Astrocyte (in vitro differentiated cells and primary cell): Measurements from ENCODE around the gene GPC3. TPM values are rescaled to one million over a fixed set of nuclear protein-coding genes. Genes with fewer than 3 reads are reported as not detected.
A peak's percentile ranks its signal among the peaks of the same experiment; 100 is the strongest.

Experiments used
- DNase-seq: peaks from one replicate; pipeline ENCODE4 v3.0.0-alpha.2; 2010; ENCODE audit warnings: low read depth
- FAIRE-seq: peaks from 2 replicates; lab custom pipeline; 2011; peaks lifted over from hg19 to GRCh38; lab: Jason Lieb, UNC
- H2AFZ ChIP-seq: 2 replicates; pipeline ENCODE4 v1.6.0; 2012; ENCODE audit warnings: low read depth, low read length, inconsistent platforms
- H3K27ac ChIP-seq: 2 replicates; pipeline ENCODE4 v1.5.1; 2011; ENCODE audit warnings: low read depth, low read length, inconsistent platforms
- H3K27me3 ChIP-seq: 2 replicates; pipeline ENCODE4 v1.6.0; 2011; ENCODE audit warnings: low read length, inconsistent platforms; ENCODE audit not compliant: insufficient read depth
- H3K36me3 ChIP-seq: 2 replicates; pipeline ENCODE4 v1.5.1; 2011; ENCODE audit warnings: low read length, inconsistent platforms; ENCODE audit not compliant: insufficient read depth
- H3K4me1 ChIP-seq: 2 replicates; pipeline ENCODE4 v1.5.1; 2011; ENCODE audit warnings: low read length, inconsistent platforms; ENCODE audit not compliant: insufficient read depth
- H3K4me2 ChIP-seq: 2 replicates; pipeline ENCODE4 v1.6.0; 2012; ENCODE audit warnings: low read length, inconsistent platforms
- H3K4me3 ChIP-seq: 2 replicates; pipeline ENCODE4 v1.5.1; 2011; ENCODE audit warnings: low read depth, mild to moderate bottlenecking, low read length, inconsistent platforms; ENCODE audit not compliant: insufficient read depth
- H3K79me2 ChIP-seq: 2 replicates; pipeline ENCODE4 v1.6.0; 2012; ENCODE audit warnings: mild to moderate bottlenecking, low read length, inconsistent platforms; ENCODE audit not compliant: insufficient read depth
- H3K9ac ChIP-seq: 2 replicates; pipeline ENCODE4 v1.6.0; 2012; ENCODE audit warnings: mild to moderate bottlenecking, low read length, inconsistent platforms
- H3K9me3 ChIP-seq: 2 replicates; pipeline ENCODE4 v1.5.1; 2012; ENCODE audit warnings: low read depth, mild to moderate bottlenecking, low read length, inconsistent platforms; ENCODE audit not compliant: insufficient read depth
- H4K20me1 ChIP-seq: 2 replicates; pipeline ENCODE4 v1.6.0; 2012; ENCODE audit warnings: low read length, inconsistent platforms; ENCODE audit not compliant: insufficient read depth
- H3K27ac Mint-ChIP-seq: one replicate; pipeline ENCODE4 v1.8.0; 2021; ENCODE audit warnings: mild to moderate bottlenecking, mixed read lengths; ENCODE audit not compliant: unreplicated experiment
- H3K27me3 Mint-ChIP-seq: one replicate; pipeline ENCODE4 v1.8.0; 2021; ENCODE audit warnings: low read depth, mixed read lengths; ENCODE audit not compliant: unreplicated experiment
- H3K36me3 Mint-ChIP-seq: one replicate; pipeline ENCODE4 v1.8.0; 2021; ENCODE audit warnings: low read depth, mixed read lengths; ENCODE audit not compliant: unreplicated experiment
- H3K4me1 Mint-ChIP-seq: one replicate; pipeline ENCODE4 v1.8.0; 2021; ENCODE audit warnings: low read depth, mixed read lengths; ENCODE audit not compliant: unreplicated experiment
- H3K4me3 Mint-ChIP-seq: one replicate; pipeline ENCODE4 v1.8.0; 2021; ENCODE audit warnings: mild to moderate bottlenecking, moderate library complexity, mixed read lengths; ENCODE audit not compliant: unreplicated experiment
- H3K9me3 Mint-ChIP-seq: one replicate; pipeline ENCODE4 v1.8.0; 2021; ENCODE audit warnings: mild to moderate bottlenecking, mixed read lengths; ENCODE audit not compliant: unreplicated experiment
- EZH2 ChIP-seq: IDR thresholded peaks from 2 replicates; pipeline ENCODE4 v1.6.1; 2012; ENCODE audit warnings: mild to moderate bottlenecking, low read length, inconsistent platforms; ENCODE audit not compliant: insufficient read depth
- total RNA-seq: library from RNA; stranded (reverse); gene quantifications from 2 replicates; pipeline ENCODE4 v1.2.1, GENCODE V29; 2021
- TF ChIP-seq, protein P1 (sequence below): IDR thresholded peaks from 2 replicates; pipeline ENCODE4 v1.5.1; 2011; ENCODE audit warnings: low read depth, mild to moderate bottlenecking, inconsistent platforms, low read length, moderate library complexity; ENCODE audit not compliant: insufficient read depth

GPC3 gene
- total RNA-seq, 1 donor from 2014 or later, result 8.2 TPM

DNA sequence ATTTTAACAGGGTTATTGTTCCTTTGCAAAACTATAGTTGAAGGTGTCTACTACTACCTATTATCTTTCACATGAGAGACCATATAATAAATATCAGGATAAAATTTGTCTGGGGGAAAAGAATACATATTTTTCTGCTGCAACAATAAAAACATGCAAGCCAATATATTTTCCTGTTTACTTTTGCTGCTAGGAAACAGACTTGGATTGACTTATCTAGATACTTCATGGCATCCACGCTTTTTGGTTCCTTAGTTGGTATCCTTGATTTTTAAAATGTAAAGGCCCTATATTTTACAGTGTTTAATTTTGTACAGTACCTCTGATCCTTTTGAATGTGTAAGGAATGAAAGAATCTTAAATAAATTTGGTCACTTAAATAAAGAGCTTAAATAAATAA, 150.6 kb downstream of the GPC3 start:
- H3K4me3 ChIP-seq, result no peak overlapping the region
- no peaks in the 10 kb centered on the region for H3K9me3 ChIP-seq
- H3K27me3 Mint-ChIP-seq, result no peaks in the 10 kb centered on the region
- H3K36me3 Mint-ChIP-seq, result no peaks in the 10 kb centered on the region
- no peak overlapping the region for H3K9ac ChIP-seq
- H4K20me1 ChIP-seq, result no peaks in the 10 kb centered on the region
- TF ChIP-seq EZH2, result no peak
- TF ChIP-seq, protein P1, sequence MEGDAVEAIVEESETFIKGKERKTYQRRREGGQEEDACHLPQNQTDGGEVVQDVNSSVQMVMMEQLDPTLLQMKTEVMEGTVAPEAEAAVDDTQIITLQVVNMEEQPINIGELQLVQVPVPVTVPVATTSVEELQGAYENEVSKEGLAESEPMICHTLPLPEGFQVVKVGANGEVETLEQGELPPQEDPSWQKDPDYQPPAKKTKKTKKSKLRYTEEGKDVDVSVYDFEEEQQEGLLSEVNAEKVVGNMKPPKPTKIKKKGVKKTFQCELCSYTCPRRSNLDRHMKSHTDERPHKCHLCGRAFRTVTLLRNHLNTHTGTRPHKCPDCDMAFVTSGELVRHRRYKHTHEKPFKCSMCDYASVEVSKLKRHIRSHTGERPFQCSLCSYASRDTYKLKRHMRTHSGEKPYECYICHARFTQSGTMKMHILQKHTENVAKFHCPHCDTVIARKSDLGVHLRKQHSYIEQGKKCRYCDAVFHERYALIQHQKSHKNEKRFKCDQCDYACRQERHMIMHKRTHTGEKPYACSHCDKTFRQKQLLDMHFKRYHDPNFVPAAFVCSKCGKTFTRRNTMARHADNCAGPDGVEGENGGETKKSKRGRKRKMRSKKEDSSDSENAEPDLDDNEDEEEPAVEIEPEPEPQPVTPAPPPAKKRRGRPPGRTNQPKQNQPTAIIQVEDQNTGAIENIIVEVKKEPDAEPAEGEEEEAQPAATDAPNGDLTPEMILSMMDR, result no peak
- H3K4me1 ChIP-seq, result no peaks in the 10 kb centered on the region
- no peak overlapping the region for H2AFZ ChIP-seq
- H3K4me2 ChIP-seq, result no peak overlapping the region
- H3K9me3 Mint-ChIP-seq, result no peaks in the 10 kb centered on the region
- no peaks in the 10 kb centered on the region for H3K36me3 ChIP-seq
- no peaks in the 10 kb centered on the region for H3K4me1 Mint-ChIP-seq
- no peak for FAIRE-seq
- no peaks in the 10 kb centered on the region for H3K27me3 ChIP-seq
- no peak overlapping the region for H3K4me3 Mint-ChIP-seq
- no peak overlapping the region for H3K27ac Mint-ChIP-seq
- H3K27ac ChIP-seq, result no peak overlapping the region
- DNase-seq, result no peak
- H3K79me2 ChIP-seq, result no peaks in the 10 kb centered on the region

DNA sequence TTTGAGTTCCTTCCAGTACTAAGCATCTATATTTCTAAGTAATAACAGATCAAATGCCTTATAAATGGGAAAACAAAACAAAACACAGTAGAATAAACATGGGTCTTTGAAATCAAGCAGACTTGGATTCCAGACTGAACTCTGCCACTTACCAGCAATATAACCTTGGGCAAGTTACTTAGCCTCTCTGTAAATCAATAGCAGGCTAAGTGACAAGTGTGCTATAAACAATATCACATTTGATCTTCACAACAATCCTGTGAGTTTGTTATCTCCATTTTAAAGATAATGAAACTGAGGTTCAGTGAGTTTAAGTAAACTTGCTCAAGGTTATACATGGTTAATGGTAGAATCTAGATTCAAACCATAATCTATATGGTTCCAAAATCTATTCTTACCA, 165.8 kb downstream of the GPC3 start:
- H3K4me3 Mint-ChIP-seq, result no peak overlapping the region
- H3K27me3 ChIP-seq, result no peaks in the 10 kb centered on the region
- no peak for DNase-seq
- H3K4me3 ChIP-seq, result no peak overlapping the region
- no peaks in the 10 kb centered on the region for H3K36me3 ChIP-seq
- no peaks in the 10 kb centered on the region for H3K79me2 ChIP-seq
- peak; percentile 81 for FAIRE-seq
- TF ChIP-seq, protein P1, result no peak
- TF ChIP-seq EZH2, result no peak
- H3K27ac Mint-ChIP-seq, result no peak overlapping the region
- no peaks in the 10 kb centered on the region for H3K27me3 Mint-ChIP-seq
- H3K4me1 ChIP-seq, result no peaks in the 10 kb centered on the region
- H3K9me3 ChIP-seq, result no peaks in the 10 kb centered on the region
- H3K4me2 ChIP-seq, result no peak overlapping the region
- no peaks in the 10 kb centered on the region for H3K4me1 Mint-ChIP-seq
- H3K9ac ChIP-seq, result no peak overlapping the region
- H4K20me1 ChIP-seq, result no peaks in the 10 kb centered on the region
- no peak overlapping the region for H2AFZ ChIP-seq
- H3K36me3 Mint-ChIP-seq, result no peaks in the 10 kb centered on the region
- no peaks in the 10 kb centered on the region for H3K9me3 Mint-ChIP-seq
- H3K27ac ChIP-seq, result no peak overlapping the region

DNA sequence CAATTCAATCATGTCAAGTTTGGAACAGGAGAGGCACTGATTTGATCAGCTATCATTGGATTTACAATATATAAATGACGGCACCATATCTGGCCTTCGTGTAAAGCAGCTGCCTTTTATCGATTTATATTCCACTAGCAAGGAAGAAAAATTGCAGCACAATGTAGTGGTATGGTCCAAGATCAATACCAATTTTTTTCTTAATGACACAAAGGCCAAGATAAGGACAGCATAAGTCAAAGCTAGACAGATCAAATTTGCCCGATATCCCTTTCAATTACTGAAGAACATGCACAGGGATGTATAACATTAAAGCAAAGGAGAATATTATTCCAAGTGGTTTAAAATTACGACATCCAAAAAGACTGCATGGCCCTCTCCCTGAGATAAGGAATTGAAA, 167.4 kb downstream of the GPC3 start:
- no peak for DNase-seq
- Histone ChIP-seq H4K20me1 (no peaks in the 10 kb centered on the region), H3K4me2 (no peak overlapping the region), H3K9me3 (no peaks in the 10 kb centered on the region), H3K27me3 (no peaks in the 10 kb centered on the region), H2AFZ (no peak overlapping the region), H3K9ac (no peak overlapping the region), H3K4me3 (no peak overlapping the region), H3K79me2 (no peaks in the 10 kb centered on the region), H3K4me1 (no peaks in the 10 kb centered on the region), H3K27ac (no peak overlapping the region), H3K36me3 (no peaks in the 10 kb centered on the region)
- Mint-ChIP-seq H3K4me3 (no peak overlapping the region), H3K36me3 (no peaks in the 10 kb centered on the region), H3K27me3 (no peaks in the 10 kb centered on the region), H3K9me3 (no peaks in the 10 kb centered on the region), H3K27ac (no peak overlapping the region), H3K4me1 (no peaks in the 10 kb centered on the region)
- FAIRE-seq, result no peak
- no peak for TF ChIP-seq EZH2
